Measurements from ENCODE around the gene MARCHF3.
"Not testable (repeated sequence)": the region's sequence is repeated elsewhere in the genome, so short reads cannot be mapped to it uniquely, and the experiment has no call there.

DNA sequence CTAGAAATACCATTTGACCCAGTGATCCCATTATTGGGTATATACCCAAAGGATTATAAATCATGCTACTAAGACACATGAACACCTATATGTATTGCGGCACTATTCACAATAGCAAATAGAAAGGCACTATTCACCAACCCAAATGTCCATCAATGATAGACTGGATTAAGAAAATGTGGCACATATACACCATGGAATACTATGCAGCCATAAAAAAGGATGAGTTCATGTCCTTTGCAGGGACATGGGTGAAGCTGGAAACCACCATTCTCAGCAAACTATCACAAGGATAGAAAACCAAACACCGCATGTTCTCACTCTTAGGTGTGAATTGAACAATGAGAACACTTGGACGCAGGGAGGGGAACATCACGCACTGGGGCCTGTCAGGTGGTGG, 13.6 kb downstream of the MARCHF3 start:
- TF ChIP-seq, protein P1, sequence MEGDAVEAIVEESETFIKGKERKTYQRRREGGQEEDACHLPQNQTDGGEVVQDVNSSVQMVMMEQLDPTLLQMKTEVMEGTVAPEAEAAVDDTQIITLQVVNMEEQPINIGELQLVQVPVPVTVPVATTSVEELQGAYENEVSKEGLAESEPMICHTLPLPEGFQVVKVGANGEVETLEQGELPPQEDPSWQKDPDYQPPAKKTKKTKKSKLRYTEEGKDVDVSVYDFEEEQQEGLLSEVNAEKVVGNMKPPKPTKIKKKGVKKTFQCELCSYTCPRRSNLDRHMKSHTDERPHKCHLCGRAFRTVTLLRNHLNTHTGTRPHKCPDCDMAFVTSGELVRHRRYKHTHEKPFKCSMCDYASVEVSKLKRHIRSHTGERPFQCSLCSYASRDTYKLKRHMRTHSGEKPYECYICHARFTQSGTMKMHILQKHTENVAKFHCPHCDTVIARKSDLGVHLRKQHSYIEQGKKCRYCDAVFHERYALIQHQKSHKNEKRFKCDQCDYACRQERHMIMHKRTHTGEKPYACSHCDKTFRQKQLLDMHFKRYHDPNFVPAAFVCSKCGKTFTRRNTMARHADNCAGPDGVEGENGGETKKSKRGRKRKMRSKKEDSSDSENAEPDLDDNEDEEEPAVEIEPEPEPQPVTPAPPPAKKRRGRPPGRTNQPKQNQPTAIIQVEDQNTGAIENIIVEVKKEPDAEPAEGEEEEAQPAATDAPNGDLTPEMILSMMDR (IDR thresholded peaks at IDR 0.05; ENCODE audit: poor library complexity, severe bottlenecking), result not testable (repeated sequence)
- TF ChIP-seq EP300 (conservative IDR thresholded peaks at IDR 0.05; ENCODE audit: poor library complexity, severe bottlenecking); EZH2 (IDR thresholded peaks at IDR 0.05; ENCODE audit: borderline replicate concordance, insufficient read depth, low read length, poor library complexity, severe bottlenecking); POLR2AphosphoS5 (IDR thresholded peaks at IDR 0.05): not testable (repeated sequence)

Measured in neural cell (in vitro differentiated cells).